ENCODE measurements around the gene ZC3H18. TPM values are rescaled to one million over a fixed set of nuclear protein-coding genes. Genes with fewer than 3 reads are reported as not detected.
A peak's percentile ranks its signal among the peaks of the same experiment; 100 is the strongest.

The ZC3H18 gene
- total and polyA plus RNA-seq, 7 donors, result 9.6 to 37.7 (median 16.1) TPM

- DNase-seq, result no peak
- WGBS, 2 donors, result 92 to 94% methylated on average over 30 of the region's 30 CpGs
- peaks cover 27 to 60% (median 48%) of the 10 kb centered on the region in 4 donors for H3K36me3 ChIP-seq
Observed at GRCh38 chr16:88631920-88632586, 61.9 kb downstream of the ZC3H18 start.

DNA sequence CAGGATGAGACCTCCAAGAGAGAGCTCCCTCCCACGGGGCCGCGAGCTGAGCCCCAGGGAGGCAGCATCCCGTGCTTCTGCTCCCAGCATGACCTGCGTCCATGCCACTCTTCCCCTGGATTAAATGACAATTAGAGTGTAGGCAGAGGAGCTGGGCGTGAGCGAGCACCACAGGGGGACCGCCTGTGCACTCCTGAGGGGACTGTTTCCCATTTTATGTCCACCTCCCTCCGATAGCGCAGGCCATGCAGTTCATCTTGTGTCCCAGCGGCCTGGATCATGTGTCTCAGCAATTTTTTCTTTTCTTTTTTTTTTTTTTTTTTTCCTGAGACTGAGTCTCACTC lies 62.4 kb downstream of the ZC3H18 start:
- TF ChIP-seq POLR2AphosphoS5 (IDR thresholded peaks at IDR 0.05) (no peak), CTCF (IDR thresholded peaks at IDR 0.05) (no peak), POLR2A (IDR thresholded peaks at IDR 0.05) (no peak), EP300 (IDR thresholded peaks at IDR 0.05) (no peak)
- no peak for DNase-seq
- intact Hi-C loops (cut with DNase I), result no loop called here
- peaks cover 4 to 42% (median 35%) of the 10 kb centered on the region in 3 donors for H3K27me3 ChIP-seq
- 95 to 96% methylated on average over 11 of the region's 11 CpGs for WGBS, 2 donors
- H3K36me3 ChIP-seq, result peaks cover 22 to 55% (median 44%) of the 10 kb centered on the region in 4 donors
- peaks cover 0 to 18% (median 15%) of the 10 kb centered on the region in 4 donors for H3K4me1 ChIP-seq
- no peak overlapping the region for H3K4me3 ChIP-seq
- H3K9me3 ChIP-seq, result no peaks in the 10 kb centered on the region
- no peak overlapping the region for H3K27ac ChIP-seq

More at GRCh38 chr16:88631920-88632586, 61.9 kb downstream of the ZC3H18 start:
- Histone ChIP-seq H3K4me1 (peaks cover 0 to 18% (median 15%) of the 10 kb centered on the region in 4 donors), H3K27me3 (peaks cover 4 to 39% (median 34%) of the 10 kb centered on the region in 3 donors), H3K27ac (no peak overlapping the region), H3K4me3 (no peak overlapping the region), H3K9me3 (no peaks in the 10 kb centered on the region)
- intact Hi-C loops (cut with DNase I), result no loop called here
- TF ChIP-seq POLR2AphosphoS5 (IDR thresholded peaks at IDR 0.05) (no peak), POLR2A (IDR thresholded peaks at IDR 0.05) (no peak), CTCF (IDR thresholded peaks at IDR 0.05) (no peak), EP300 (IDR thresholded peaks at IDR 0.05) (no peak)

DNA sequence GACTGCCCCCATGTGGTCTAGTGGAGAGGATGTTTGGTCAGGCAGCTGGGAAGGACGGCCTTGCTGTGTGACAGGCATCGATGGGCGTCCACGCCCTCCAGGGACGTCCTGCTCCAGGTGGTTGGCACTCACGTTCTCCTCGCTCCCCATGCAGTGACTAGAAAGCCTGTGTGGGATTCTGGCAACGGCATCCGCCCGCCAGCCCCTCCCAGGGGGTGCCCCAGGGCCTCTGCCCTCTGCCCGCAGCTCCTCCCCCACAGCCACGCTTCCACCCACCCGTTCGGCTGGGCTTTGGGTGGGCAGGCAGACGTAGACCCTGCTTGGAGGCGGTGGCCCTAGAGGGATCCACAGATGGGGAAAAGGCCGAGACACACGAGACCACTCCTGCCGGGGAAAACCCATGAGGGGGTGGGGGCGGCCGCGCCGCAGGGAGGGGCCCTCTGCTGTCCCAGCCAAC lies 63.5 kb downstream of the ZC3H18 start:
- Histone ChIP-seq H3K27ac (no peak overlapping the region), H3K4me3 (peak overlapping the region in 3 of 4 donors; percentile 29 to 39 (median 36)), H3K27me3 (peaks cover 12 to 53% (median 46%) of the 10 kb centered on the region in 3 donors), H3K4me1 (peaks cover 0 to 18% (median 15%) of the 10 kb centered on the region in 4 donors), H3K9me3 (no peaks in the 10 kb centered on the region), H3K36me3 (peaks cover 16 to 43% (median 32%) of the 10 kb centered on the region in 4 donors)
- no peak for DNase-seq
- 6 to 18% methylated on average over 23 of the region's 23 CpGs for WGBS, 2 donors
- intact Hi-C loops (cut with DNase I), result no loop called here
- TF ChIP-seq POLR2AphosphoS5 (IDR thresholded peaks at IDR 0.05) (no peak), EP300 (IDR thresholded peaks at IDR 0.05) (no peak), POLR2A (IDR thresholded peaks at IDR 0.05) (no peak)

- peak overlapping the region in 3 of 4 donors; percentile 29 to 39 (median 36) for H3K4me3 ChIP-seq
- no peaks in the 10 kb centered on the region for H3K9me3 ChIP-seq
- intact Hi-C loops (cut with DNase I), result no loop called here
- peaks cover 0 to 18% (median 15%) of the 10 kb centered on the region in 4 donors for H3K4me1 ChIP-seq
- no peak for DNase-seq
- WGBS, 2 donors, result 2 to 3% methylated on average over 80 to 81 of the region's 82 CpGs
- H3K36me3 ChIP-seq, result peaks cover 16 to 37% (median 30%) of the 10 kb centered on the region in 4 donors
- peaks cover 18 to 60% (median 53%) of the 10 kb centered on the region in 3 donors for H3K27me3 ChIP-seq
- no peak for TF ChIP-seq EP300 (IDR thresholded peaks at IDR 0.05)
- TF ChIP-seq CTCF (IDR thresholded peaks at IDR 0.05), result no peak
- TF ChIP-seq POLR2A (IDR thresholded peaks at IDR 0.05), result no peak
- TF ChIP-seq POLR2AphosphoS5 (IDR thresholded peaks at IDR 0.05), result no peak
- H3K27ac ChIP-seq, result no peak overlapping the region
Observed at GRCh38 chr16:88634141-88634993, 64.2 kb downstream of the ZC3H18 start.
